Measurements from ENCODE around the gene NHS. TPM values are rescaled to one million over a fixed set of nuclear protein-coding genes. Genes with fewer than 3 reads are reported as not detected.

Gene NHS
- polyA plus RNA-seq, 2 of the 4 experiments (the other 2 are of a cell fraction): 3.6 to 5.0 TPM

GRCh38 chrX:17590892-17591740 lies 216.1 kb downstream of the NHS start:
- H3K4me1 ChIP-seq: peaks cover 55% of the 10 kb centered on the region
- TF ChIP-seq SREBF2 (IDR thresholded peaks at IDR 0.05) (no peak), RAD21 (conservative IDR thresholded peaks at IDR 0.05 in 1 of 2, IDR thresholded peaks at IDR 0.05 in 1 of 2) (peak; percentile 88 to 93), MAFK (IDR thresholded peaks at IDR 0.05; ENCODE audit: partially characterized antibody) (peak; percentile 92), SMC3 (IDR thresholded peaks at IDR 0.05) (peak; percentile 94), CTCF (IDR thresholded peaks at IDR 0.05) (peak; percentile 68)
- TF ChIP-seq, protein P1, sequence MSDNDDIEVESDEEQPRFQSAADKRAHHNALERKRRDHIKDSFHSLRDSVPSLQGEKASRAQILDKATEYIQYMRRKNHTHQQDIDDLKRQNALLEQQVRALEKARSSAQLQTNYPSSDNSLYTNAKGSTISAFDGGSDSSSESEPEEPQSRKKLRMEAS (IDR thresholded peaks at IDR 0.05): 0 out of 2 replicates have a peak, but pooled peaks have one; percentile 15
- WGBS (ENCODE audit: missing lambda C conversion rate): 29% methylated on average over 9 of the region's 9 CpGs
- CTCF ChIA-PET: interaction anchor here (0.8 to 3.3 kb wide), 33 partner anchors 9 to 469 kb away, joined by 3 to 16 read pairs (median 5); no protein-coding TSS in a partner anchor
- H3K27ac ChIP-seq: peak overlapping the region; percentile 60 to 78
- peak overlapping the region; percentile 90 for H3K4me2 ChIP-seq
- POLR2A ChIA-PET: interaction anchor here (1.0 to 2.0 kb wide), 2 partner anchors 23 to 214 kb away, joined by 3 to 9 read pairs; no protein-coding TSS in a partner anchor
- no peaks in the 10 kb centered on the region for H3K9me3 ChIP-seq
- FAIRE-seq (peak; percentile 49), ATAC-seq (peak; percentile 92 to 97), DNase-seq (ENCODE audit: low read depth in 1 of 2, low spot score in 1 of 2) (peak; percentile 28 to 73)
- H3K4me3 ChIP-seq: no peak overlapping the region

DNA sequence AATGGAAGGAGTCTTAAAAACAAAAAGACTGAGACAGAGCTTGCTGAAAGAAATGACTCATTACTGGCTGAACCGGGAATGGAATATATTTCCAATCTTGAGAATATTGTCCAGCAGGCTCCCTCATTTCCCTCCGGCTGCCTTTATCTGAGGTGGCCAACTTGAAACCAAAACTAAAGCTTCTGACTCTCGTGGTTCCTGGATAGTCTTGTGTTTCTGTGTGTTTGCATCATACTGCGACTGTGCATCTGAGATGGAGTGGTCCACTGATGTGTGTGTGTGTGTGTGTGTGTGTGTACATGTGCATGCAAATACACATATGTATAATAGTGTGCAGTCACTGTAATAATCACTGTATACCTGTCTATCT lies 216.7 kb downstream of the NHS start:
- peak overlapping the region; percentile 90 for H3K4me2 ChIP-seq
- H3K4me1 ChIP-seq: peaks cover 60% of the 10 kb centered on the region
- H3K9me3 ChIP-seq: no peaks in the 10 kb centered on the region
- CTCF ChIA-PET: interaction anchor here (0.9 to 3.3 kb wide), 29 partner anchors 9 to 470 kb away, joined by 3 to 16 read pairs (median 5); no protein-coding TSS in a partner anchor
- no peak; a peak in 1 of 6 replicates for ATAC-seq
- POLR2A ChIA-PET: interaction anchor here (1.0 to 2.0 kb wide), 2 partner anchors 22 to 215 kb away, joined by 3 to 9 read pairs; no protein-coding TSS in a partner anchor
- no peak overlapping the region for H3K4me3 ChIP-seq
- no peak for FAIRE-seq
- no peak for TF ChIP-seq BCL3 (IDR thresholded peaks at IDR 0.05)
- TF ChIP-seq EP300 (IDR thresholded peaks at IDR 0.05): no peak
- TF ChIP-seq FOSL2 (IDR thresholded peaks at IDR 0.05): no peak
- no peak for TF ChIP-seq FOSL2 (CRISPR knock-in tag; IDR thresholded peaks at IDR 0.05)
- TF ChIP-seq CEBPB (IDR thresholded peaks at IDR 0.05): no peak
- TF ChIP-seq HOXB13 (CRISPR knock-in tag; IDR thresholded peaks at IDR 0.05; ENCODE audit: low read depth): no peak
- no peak for TF ChIP-seq NFE2L2 (conservative IDR thresholded peaks at IDR 0.05; ENCODE audit: low read length)
- TF ChIP-seq RCOR1 (IDR thresholded peaks at IDR 0.05; ENCODE audit: low read depth, low read length): no peak
- TF ChIP-seq, protein P1 (IDR thresholded peaks at IDR 0.05): no peak
- no peak for DNase-seq (ENCODE audit: low read depth in 1 of 2, low spot score in 1 of 2)
- H3K27ac ChIP-seq: peak overlapping the region; percentile 58 to 78
- WGBS (ENCODE audit: missing lambda C conversion rate): 41% methylated on average over 4 of the region's 4 CpGs

- Histone ChIP-seq H3K4me1 (peaks cover 62% of the 10 kb centered on the region), H3K9me3 (no peaks in the 10 kb centered on the region), H3K4me2 (peak overlapping the region; percentile 90), H3K27ac (peak overlapping the region; percentile 58 to 78), H3K4me3 (no peak overlapping the region)
- POLR2A ChIA-PET: interaction anchor here (0.6 to 2.0 kb wide), 2 partner anchors 212 to 215 kb away, joined by 4 to 9 read pairs; no protein-coding TSS in a partner anchor
- FAIRE-seq: no peak
- no peak for DNase-seq (ENCODE audit: low read depth in 1 of 2, low spot score in 1 of 2)
- ATAC-seq: no peak
- 55% methylated on average over 1 of the region's 1 CpG for WGBS (ENCODE audit: missing lambda C conversion rate)
- CTCF ChIA-PET: interaction anchor here (0.7 to 3.3 kb wide), 23 partner anchors 12 to 354 kb away, joined by 3 to 16 read pairs (median 5); no protein-coding TSS in a partner anchor
- TF ChIP-seq EHF (CRISPR knock-in tag; IDR thresholded peaks at IDR 0.05): no peak
- TF ChIP-seq, protein P2, sequence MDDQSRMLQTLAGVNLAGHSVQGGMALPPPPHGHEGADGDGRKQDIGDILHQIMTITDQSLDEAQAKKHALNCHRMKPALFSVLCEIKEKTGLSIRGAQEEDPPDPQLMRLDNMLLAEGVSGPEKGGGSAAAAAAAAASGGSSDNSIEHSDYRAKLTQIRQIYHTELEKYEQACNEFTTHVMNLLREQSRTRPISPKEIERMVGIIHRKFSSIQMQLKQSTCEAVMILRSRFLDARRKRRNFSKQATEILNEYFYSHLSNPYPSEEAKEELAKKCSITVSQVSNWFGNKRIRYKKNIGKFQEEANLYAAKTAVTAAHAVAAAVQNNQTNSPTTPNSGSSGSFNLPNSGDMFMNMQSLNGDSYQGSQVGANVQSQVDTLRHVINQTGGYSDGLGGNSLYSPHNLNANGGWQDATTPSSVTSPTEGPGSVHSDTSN (IDR thresholded peaks at IDR 0.05): no peak
- TF ChIP-seq CBX2 (IDR thresholded peaks at IDR 0.05; ENCODE audit: borderline replicate concordance, low read depth): no peak
- TF ChIP-seq SREBF2 (IDR thresholded peaks at IDR 0.05): no peak
- no peak for TF ChIP-seq ZFP36 (IDR thresholded peaks at IDR 0.05; ENCODE audit: borderline replicate concordance, partially characterized antibody)
- no peak for TF ChIP-seq HEYL (CRISPR knock-in tag; IDR thresholded peaks at IDR 0.05)
- TF ChIP-seq MAZ (IDR thresholded peaks at IDR 0.05; ENCODE audit: borderline replicate concordance, low read depth, low read length): no peak
Measured at GRCh38 chrX:17592117-17592516, 217.1 kb downstream of the NHS start.

All from A549 (cell line).